Measurements from ENCODE around the gene KPNA5.

GRCh38 chr6:116764961-116765841 is 84.2 kb downstream of the KPNA5 start, which contains the start of gene FAM162B:
- TF ChIP-seq POLR2A (IDR thresholded peaks at IDR 0.05; ENCODE audit: low read depth, low read length), result no peak
- no peak for TF ChIP-seq POLR2AphosphoS5 (IDR thresholded peaks at IDR 0.05; ENCODE audit: low read depth, low read length)
